PC-3 (cell line): ENCODE data around the gene JARID2. TPM values are rescaled to one million over a fixed set of nuclear protein-coding genes. Genes with fewer than 3 reads are reported as not detected.

Experiments
- ATAC-seq: fragments of 200-7000 bp; cut with Tn5 transposase; 2 replicates; pipeline ENCODE4 v1.9.1; 2020; ENCODE audit warnings: mild to moderate bottlenecking, moderate library complexity
- BruUV-seq: library from RNA; stranded (reverse); fragments of 400-500 nt; replicated peaks from 2 replicates; lab custom pipeline; 2021; lab: Mats Ljungman, UMichigan
- CTCF ChIA-PET: fragments of 300-600 bp; sonication (Branson Sonifier 250); formaldehyde crosslinking; loops from one replicate; lab custom pipeline; 2022; ENCODE audit warnings: antibody characterized with exemption; lab: Charles Lee
- POLR2A ChIA-PET: fragments of 300-600 bp; sonication (Branson Sonifier 250); formaldehyde crosslinking; loops from one replicate; lab custom pipeline; 2022; ENCODE audit warnings: antibody characterized with exemption; ENCODE audit not compliant: unreplicated experiment; lab: Charles Lee
- DNase-seq: peaks from one replicate; pipeline ENCODE4 v3.0.0-alpha.2; 2015
- H2AFZ ChIP-seq: fragments of 300-600 bp; sonication (generic); 2 replicates; pipeline ENCODE4 v1.6.0; 2016; ENCODE audit warnings: antibody characterized with exemption, low read length
- H3F3A ChIP-seq: fragments of 300-600 bp; sonication (generic); one replicate; pipeline ENCODE4 v1.6.0; 2017; ENCODE audit warnings: antibody characterized with exemption, low read length, control low read depth, mild to moderate bottlenecking; ENCODE audit not compliant: unreplicated experiment
- H3K27ac ChIP-seq: fragments of 300-600 bp; sonication (generic); 2 replicates; pipeline ENCODE4 v1.5.1; 2016; ENCODE audit warnings: mild to moderate bottlenecking, low read length
- H3K27me3 ChIP-seq: fragments of 300-600 bp; sonication (generic); 2 replicates; pipeline ENCODE4 v1.6.1; 2016; ENCODE audit warnings: low read length, mixed read lengths
- H3K36me3 ChIP-seq: fragments of 300-600 bp; sonication (generic); 2 replicates; pipeline ENCODE4 v1.6.1; 2016; ENCODE audit warnings: low read depth, mixed run types, low read length, mixed read lengths
- H3K4me1 ChIP-seq: fragments of 300-600 bp; sonication (generic); 2 replicates; pipeline ENCODE4 v1.5.1; 2016; ENCODE audit warnings: low read length; ENCODE audit not compliant: insufficient read depth
- H3K4me2 ChIP-seq: fragments of 300-600 bp; sonication (generic); 2 replicates; pipeline ENCODE4 v1.6.0; 2016; ENCODE audit warnings: low read length
- H3K4me3 ChIP-seq: fragments of 300-600 bp; sonication (generic); 2 replicates; pipeline ENCODE4 v1.5.1; 2016; ENCODE audit warnings: mild to moderate bottlenecking, low read length, mixed read lengths
- H3K79me2 ChIP-seq: fragments of 300-600 bp; sonication (generic); 2 replicates; pipeline ENCODE4 v1.6.1; 2017; ENCODE audit warnings: low read length, mixed read lengths
- H3K9ac ChIP-seq: fragments of 300-600 bp; sonication (generic); 2 replicates; pipeline ENCODE4 v1.6.0; 2016; ENCODE audit warnings: mild to moderate bottlenecking, low read length
- H3K9me2 ChIP-seq: fragments of 300-600 bp; sonication (generic); replicated peaks from 2 replicates; pipeline ENCODE4 v1.6.1; 2016; ENCODE audit warnings: mixed run types, low read length, mixed read lengths
- H3K9me3 ChIP-seq: fragments of 300-600 bp; sonication (generic); 2 replicates; pipeline ENCODE4 v1.6.1; 2016; ENCODE audit warnings: low read length, mixed read lengths
- H4K20me1 ChIP-seq: fragments of 300-600 bp; sonication (generic); 2 replicates; pipeline ENCODE4 v1.6.1; 2016; ENCODE audit warnings: low read length, mixed read lengths
- EZH2 ChIP-seq: fragments of 300-600 bp; sonication (generic); IDR thresholded peaks from one replicate; pipeline ENCODE4 v1.6.1; 2017; ENCODE audit warnings: antibody characterized with exemption, mild to moderate bottlenecking, low read length; ENCODE audit not compliant: unreplicated experiment
- EZH2phosphoT487 ChIP-seq: fragments of 300-600 bp; sonication (generic); IDR thresholded peaks from 2 replicates; pipeline ENCODE4 v1.6.1; 2018; ENCODE audit warnings: mild to moderate bottlenecking, antibody characterized with exemption, low read length, borderline replicate concordance
- intact Hi-C: fragments of 100-400 bp; cut with micrococcal nuclease; formaldehyde crosslinking; loops from 2 replicates; pipeline ENCODE4 v1.9.0; 2023
- total RNA-seq: library from RNA; depleted of rRNA; stranded (reverse); fragments of >200 nt; gene quantifications from 2 replicates; pipeline ENCODE4 v1.2.3, GENCODE V29; 2014
- TF ChIP-seq, protein P1 (sequence below): fragments of 300-600 bp; sonication (generic); conservative IDR thresholded peaks from 2 replicates; pipeline ENCODE4 v1.5.1; 2017; ENCODE audit warnings: antibody characterized with exemption, low read depth, mild to moderate bottlenecking, low read length

JARID2 gene
- total RNA-seq, 1 experiment from 2014 or later, result 11.0 TPM

DNA sequence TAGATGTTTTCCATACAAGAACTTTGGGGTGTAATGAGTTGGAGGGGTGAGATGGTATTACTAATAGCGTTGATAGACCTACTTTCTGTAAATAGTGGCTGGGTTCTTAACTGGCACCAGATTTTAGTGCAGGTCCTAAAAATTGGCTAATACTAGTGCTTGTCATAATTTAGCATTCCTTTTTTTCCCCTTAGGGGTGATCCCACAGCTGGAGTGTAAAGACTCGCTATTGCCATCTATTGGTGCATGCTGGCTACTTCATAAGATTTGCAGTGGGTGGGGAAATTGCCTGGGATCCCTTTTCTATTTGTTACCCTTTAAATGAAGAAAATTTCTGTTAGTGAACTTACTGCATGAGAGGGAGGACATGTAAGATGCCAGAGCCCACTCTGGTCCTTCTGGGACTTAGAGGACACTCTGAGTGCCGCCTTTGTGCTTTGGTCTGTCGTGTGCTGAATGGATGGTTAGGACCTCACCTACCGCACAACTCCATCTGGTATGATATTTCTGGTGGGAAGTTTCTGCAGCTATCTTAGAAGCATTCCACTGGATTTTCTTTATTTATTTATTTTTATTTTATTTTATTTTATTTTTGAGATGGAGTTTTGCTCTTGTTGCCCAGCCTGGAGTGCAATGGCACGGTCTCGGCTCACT lies 195.5 kb downstream of the JARID2 start:
- Histone ChIP-seq H3K36me3 (no peaks in the 10 kb centered on the region), H3K4me1 (peaks cover 21% of the 10 kb centered on the region), H3K9ac (no peak overlapping the region), H3K9me3 (no peaks in the 10 kb centered on the region), H3K4me3 (no peak overlapping the region), H3K27me3 (no peaks in the 10 kb centered on the region), H3F3A (no peaks in the 10 kb centered on the region), H3K9me2 (no peaks in the 10 kb centered on the region), H4K20me1 (no peaks in the 10 kb centered on the region), H3K27ac (no peak overlapping the region), H3K4me2 (no peak overlapping the region), H3K79me2 (peaks cover 73% of the 10 kb centered on the region), H2AFZ (no peak overlapping the region)
- BruUV-seq, result no TSS peak
- ChIA-PET CTCF (no interaction called here), POLR2A (interaction anchor here (0.7 kb wide), 1 partner anchor 15 kb away, joined by 5 read pairs; no protein-coding TSS in a partner anchor)
- DNase-seq, result peak; percentile 83
- intact Hi-C loops, result loop anchor here (1.0 to 10.0 kb wide), 4 partner anchors 41 to 192 kb away; no protein-coding TSS in a partner anchor
- ATAC-seq, result peak; percentile 65
- TF ChIP-seq, protein P1, sequence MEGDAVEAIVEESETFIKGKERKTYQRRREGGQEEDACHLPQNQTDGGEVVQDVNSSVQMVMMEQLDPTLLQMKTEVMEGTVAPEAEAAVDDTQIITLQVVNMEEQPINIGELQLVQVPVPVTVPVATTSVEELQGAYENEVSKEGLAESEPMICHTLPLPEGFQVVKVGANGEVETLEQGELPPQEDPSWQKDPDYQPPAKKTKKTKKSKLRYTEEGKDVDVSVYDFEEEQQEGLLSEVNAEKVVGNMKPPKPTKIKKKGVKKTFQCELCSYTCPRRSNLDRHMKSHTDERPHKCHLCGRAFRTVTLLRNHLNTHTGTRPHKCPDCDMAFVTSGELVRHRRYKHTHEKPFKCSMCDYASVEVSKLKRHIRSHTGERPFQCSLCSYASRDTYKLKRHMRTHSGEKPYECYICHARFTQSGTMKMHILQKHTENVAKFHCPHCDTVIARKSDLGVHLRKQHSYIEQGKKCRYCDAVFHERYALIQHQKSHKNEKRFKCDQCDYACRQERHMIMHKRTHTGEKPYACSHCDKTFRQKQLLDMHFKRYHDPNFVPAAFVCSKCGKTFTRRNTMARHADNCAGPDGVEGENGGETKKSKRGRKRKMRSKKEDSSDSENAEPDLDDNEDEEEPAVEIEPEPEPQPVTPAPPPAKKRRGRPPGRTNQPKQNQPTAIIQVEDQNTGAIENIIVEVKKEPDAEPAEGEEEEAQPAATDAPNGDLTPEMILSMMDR, result peak; percentile 86
- no peak for TF ChIP-seq EZH2

DNA sequence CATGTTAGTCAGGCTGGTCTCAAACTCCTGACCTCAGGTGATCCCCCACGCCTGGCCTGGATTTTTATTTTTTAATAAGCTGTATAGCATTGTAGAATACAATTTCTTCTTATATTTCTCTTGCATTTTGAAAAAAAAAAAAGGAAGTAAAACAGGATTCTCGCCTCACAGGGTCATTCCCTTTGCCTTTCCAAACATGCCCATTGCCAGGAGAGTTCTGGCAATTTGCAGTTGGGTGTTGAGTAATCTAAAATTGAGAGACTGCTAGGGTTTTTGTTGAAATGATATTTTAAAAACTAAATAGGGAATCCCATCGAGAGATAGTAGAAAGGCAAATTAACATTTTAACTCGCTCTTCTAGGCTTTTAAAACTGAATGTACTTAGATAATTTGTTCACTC lies 196.1 kb downstream of the JARID2 start:
- Histone ChIP-seq H3K9ac (no peak overlapping the region), H3F3A (no peaks in the 10 kb centered on the region), H3K4me2 (no peak overlapping the region), H3K27me3 (no peaks in the 10 kb centered on the region), H3K4me3 (no peak overlapping the region), H3K9me2 (no peaks in the 10 kb centered on the region), H4K20me1 (no peaks in the 10 kb centered on the region), H3K9me3 (no peaks in the 10 kb centered on the region), H3K79me2 (peaks cover 71% of the 10 kb centered on the region), H3K27ac (no peak overlapping the region), H3K4me1 (peaks cover 21% of the 10 kb centered on the region), H3K36me3 (no peaks in the 10 kb centered on the region), H2AFZ (no peak overlapping the region)
- ChIA-PET CTCF (interaction anchor here (0.6 kb wide), 1 partner anchor 48 kb away, joined by 3 read pairs; no protein-coding TSS in a partner anchor), POLR2A (no interaction called here)
- no peak for TF ChIP-seq EZH2phosphoT487
- TF ChIP-seq, protein P1, result no peak
- no peak for TF ChIP-seq EZH2
- no peak for ATAC-seq
- DNase-seq, result no peak
- BruUV-seq, result no TSS peak
- intact Hi-C loops, result loop anchor here (1.0 to 10.0 kb wide), 5 partner anchors 42 to 193 kb away; no protein-coding TSS in a partner anchor

DNA sequence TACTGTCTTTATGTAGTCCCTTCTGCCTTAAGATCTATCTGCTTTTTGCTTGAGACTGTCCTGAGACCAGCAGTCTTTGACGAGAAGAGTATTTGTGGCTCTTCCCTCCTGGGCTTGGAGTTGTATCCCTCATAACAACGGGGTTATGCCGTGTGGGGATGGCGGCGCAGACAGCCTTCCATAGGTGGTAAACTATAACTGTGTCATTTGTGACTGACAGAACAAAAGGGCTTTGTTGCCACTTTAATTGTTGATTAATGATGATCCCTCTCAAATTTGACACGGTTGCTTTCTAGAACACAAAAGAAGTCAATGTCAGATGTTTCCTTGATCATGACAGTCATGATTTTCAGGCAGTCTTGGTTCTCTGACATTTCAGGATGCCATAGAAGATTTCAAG lies 196.6 kb downstream of the JARID2 start:
- peaks cover 71% of the 10 kb centered on the region for H3K79me2 ChIP-seq
- CTCF ChIA-PET, result interaction anchor here (0.6 kb wide), 2 partner anchors 48 to 1313 kb away, joined by 3 to 4 read pairs; no protein-coding TSS in a partner anchor

More for the DNA sequence above, 196.6 kb downstream of the JARID2 start:
- TF ChIP-seq, protein P1, result no peak
- no peak for TF ChIP-seq EZH2
- no peak for TF ChIP-seq EZH2phosphoT487
- no peaks in the 10 kb centered on the region for H3F3A ChIP-seq
- H3K36me3 ChIP-seq, result no peaks in the 10 kb centered on the region
- no peak overlapping the region for H3K4me3 ChIP-seq
- no peaks in the 10 kb centered on the region for H3K9me3 ChIP-seq
- POLR2A ChIA-PET, result no interaction called here
- H2AFZ ChIP-seq, result no peak overlapping the region
- H3K4me2 ChIP-seq, result no peak overlapping the region
- no TSS peak for BruUV-seq
- H3K27ac ChIP-seq, result no peak overlapping the region
- H3K27me3 ChIP-seq, result no peaks in the 10 kb centered on the region
- intact Hi-C loops, result loop anchor here (2.0 to 10.0 kb wide), 3 partner anchors 48 to 185 kb away; no protein-coding TSS in a partner anchor
- ATAC-seq, result no peak
- no peak overlapping the region for H3K9ac ChIP-seq
- no peaks in the 10 kb centered on the region for H3K9me2 ChIP-seq
- no peaks in the 10 kb centered on the region for H4K20me1 ChIP-seq
- peaks cover 21% of the 10 kb centered on the region for H3K4me1 ChIP-seq
- DNase-seq, result no peak
